Lower leg skin (tissue), 3 donors: Measurements from ENCODE around the gene APOC3.

Experiments
- CTCF ChIP-seq, 3 donors: fragments of 450-650 bp; IDR thresholded peaks; one replicate each; pipeline ENCODE4 v1.5.1; 2016; ENCODE audit warnings: antibody characterized with exemption in 3 of 3, mild to moderate bottlenecking in 3 of 3, moderate library complexity in 2 of 3
- POLR2A ChIP-seq, 2 donors: fragments of 450-650 bp; IDR thresholded peaks; one replicate each; pipeline ENCODE4 v1.6.1; 2016 to 2017; ENCODE audit warnings: antibody characterized with exemption in 2 of 2, mild to moderate bottlenecking in 1 of 2, moderate library complexity in 1 of 2

GRCh38 chr11:116881143-116881542 is 51.4 kb downstream of the APOC3 start:
- TF ChIP-seq POLR2A (IDR thresholded peaks at IDR 0.05) (no peak), CTCF (IDR thresholded peaks at IDR 0.05) (no peak)
